Measurements from ENCODE around the gene SLC1A1.

SLC1A1 gene

DNA sequence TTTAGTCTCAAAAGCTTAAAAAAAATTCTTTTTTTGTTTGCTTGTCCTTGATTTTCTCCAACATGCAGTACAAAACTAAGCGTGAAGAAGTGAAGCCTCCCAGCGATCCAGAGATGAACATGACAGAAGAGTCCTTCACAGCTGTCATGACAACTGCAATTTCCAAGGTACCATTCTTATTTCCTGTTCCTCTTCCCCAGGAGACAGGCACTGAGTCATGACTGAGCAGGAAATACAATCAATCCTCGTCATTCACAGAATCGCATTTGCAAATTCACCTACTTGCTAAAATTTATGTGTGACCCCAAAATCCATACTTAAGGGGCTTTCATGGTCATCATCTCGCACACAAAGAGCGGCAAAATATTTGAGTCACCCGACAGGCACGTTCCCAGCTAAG lies 77.3 kb downstream of the SLC1A1 start:
- no peak for DNase-seq
- no peak for TF ChIP-seq GATA1 (IDR thresholded peaks at IDR 0.05; ENCODE audit: low read depth, low read length)
- TF ChIP-seq POLR2A (IDR thresholded peaks at IDR 0.05; ENCODE audit: low read length) = no peak

DNA sequence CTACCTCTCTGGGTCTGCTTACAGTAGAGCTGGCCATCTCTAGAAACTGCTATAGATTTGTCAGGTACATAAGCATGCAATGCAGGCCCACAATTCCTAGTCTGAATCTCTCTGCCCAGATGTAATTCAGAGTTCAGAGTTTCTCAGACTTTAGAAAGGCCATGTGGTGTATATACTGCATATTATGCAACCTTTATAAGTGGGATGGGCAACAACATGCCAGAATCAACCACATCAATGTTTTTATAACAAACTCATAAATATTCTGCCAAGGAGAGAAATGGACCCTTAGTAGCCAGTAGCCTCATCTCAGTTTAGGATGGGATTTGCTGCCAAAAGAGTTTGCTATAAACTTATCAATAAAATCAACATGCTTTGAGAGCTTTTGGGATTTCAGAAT lies 78.8 kb downstream of the SLC1A1 start:
- TF ChIP-seq GATA1 (IDR thresholded peaks at IDR 0.05; ENCODE audit: low read depth, low read length) = no peak
- no peak for TF ChIP-seq POLR2A (IDR thresholded peaks at IDR 0.05; ENCODE audit: low read length)
- no peak for DNase-seq

DNA sequence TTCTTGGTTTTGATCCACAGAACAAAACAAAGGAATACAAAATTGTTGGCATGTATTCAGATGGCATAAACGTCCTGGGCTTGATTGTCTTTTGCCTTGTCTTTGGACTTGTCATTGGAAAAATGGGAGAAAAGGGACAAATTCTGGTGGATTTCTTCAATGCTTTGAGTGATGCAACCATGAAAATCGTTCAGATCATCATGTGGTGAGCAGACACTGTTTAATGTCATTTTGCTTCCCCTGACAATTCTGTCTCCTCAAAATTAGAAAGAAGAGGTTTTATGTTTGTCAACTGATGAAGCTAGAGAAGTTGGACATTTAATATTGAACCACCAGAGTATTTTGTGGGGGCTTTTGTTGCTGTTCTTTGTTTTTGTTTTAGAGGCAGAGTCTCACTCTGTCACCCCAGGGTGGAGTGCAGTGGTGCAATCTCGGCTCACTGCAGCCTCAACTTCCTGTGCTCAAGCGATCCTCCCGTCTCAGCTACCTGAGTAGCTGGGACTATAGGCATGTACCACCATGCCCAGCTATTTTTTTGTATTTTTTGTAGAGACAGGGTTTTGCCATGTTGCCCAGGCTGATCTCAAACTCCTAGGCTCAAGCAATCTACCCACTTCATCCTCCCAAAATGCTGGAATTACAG lies 82.0 kb downstream of the SLC1A1 start:
- no peak for DNase-seq
- TF ChIP-seq GATA1 (IDR thresholded peaks at IDR 0.05; ENCODE audit: low read depth, low read length) (no peak), POLR2A (IDR thresholded peaks at IDR 0.05; ENCODE audit: low read length) (no peak)

GRCh38 chr9:4573176-4573575 lies 82.9 kb downstream of the SLC1A1 start:
- no peak for DNase-seq
- no peak for TF ChIP-seq POLR2A (IDR thresholded peaks at IDR 0.05; ENCODE audit: low read length)
- no peak for TF ChIP-seq GATA1 (IDR thresholded peaks at IDR 0.05; ENCODE audit: low read depth, low read length)

DNA sequence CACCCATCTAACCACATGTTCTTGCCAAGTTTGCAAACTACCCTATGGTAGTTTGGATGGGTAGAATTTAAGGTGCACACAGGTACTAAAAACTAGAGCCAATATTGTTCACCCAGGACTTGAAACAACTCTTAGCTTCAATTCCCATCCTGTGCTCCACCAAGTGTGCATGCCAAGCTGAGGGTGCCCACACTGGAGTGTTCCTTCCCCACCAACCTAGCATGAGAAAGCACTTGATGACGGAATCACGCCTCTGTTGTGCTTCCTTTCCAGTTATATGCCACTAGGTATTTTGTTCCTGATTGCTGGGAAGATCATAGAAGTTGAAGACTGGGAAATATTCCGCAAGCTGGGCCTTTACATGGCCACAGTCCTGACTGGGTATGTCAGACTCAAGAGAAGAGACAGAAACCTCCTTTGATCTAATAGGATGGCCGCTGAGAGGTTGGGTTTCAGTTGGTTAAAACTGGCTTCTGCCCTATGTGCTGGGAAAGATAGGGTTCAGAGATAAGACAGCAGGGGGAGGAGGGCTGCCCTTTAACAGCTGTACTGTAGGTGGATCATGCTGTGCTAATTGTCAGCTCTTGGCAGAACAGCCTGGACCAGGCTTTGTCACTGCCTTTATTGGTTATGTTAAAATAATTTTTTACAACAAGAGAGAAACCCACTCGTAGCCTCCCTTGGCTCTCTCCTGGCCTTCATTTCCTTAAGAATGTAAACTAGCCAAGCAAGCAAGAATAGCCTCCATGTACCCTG lies 83.5 kb downstream of the SLC1A1 start:
- no peak for DNase-seq
- TF ChIP-seq POLR2A (IDR thresholded peaks at IDR 0.05; ENCODE audit: low read length) (no peak), GATA1 (IDR thresholded peaks at IDR 0.05; ENCODE audit: low read depth, low read length) (no peak)

DNA sequence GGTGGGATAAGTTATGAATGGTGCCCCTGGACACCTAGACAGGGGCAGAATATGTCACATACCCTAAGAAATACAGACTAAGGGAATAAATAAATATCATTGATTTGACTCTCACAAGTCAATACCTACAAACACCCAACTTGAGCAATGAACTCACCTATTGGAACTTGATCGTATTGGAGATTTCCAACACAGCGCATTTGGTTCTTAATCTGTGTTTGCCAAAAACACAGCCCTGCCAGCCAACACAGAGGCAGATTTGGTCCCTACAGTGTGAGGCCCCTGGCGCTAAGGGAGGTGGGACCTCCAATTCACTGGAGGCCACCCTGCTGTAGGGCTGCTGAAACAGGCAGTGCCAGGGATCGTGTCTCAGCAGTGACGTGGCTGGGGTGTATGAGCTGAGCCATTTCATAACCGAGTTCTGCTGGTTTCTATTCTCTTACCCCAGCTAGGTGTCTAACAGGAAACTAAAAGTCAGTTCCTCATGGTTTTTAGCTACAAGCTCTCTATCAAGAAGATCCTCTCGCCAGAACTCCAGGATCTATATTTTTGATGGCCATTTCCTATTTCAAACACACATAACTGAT lies 84.5 kb downstream of the SLC1A1 start:
- TF ChIP-seq POLR2A (IDR thresholded peaks at IDR 0.05; ENCODE audit: low read length) (no peak), GATA1 (IDR thresholded peaks at IDR 0.05; ENCODE audit: low read depth, low read length) (no peak)
- DNase-seq = no peak

GRCh38 chr9:4575997-4576396 lies 85.7 kb downstream of the SLC1A1 start:
- no peak for DNase-seq
- no peak for TF ChIP-seq GATA1 (IDR thresholded peaks at IDR 0.05; ENCODE audit: low read depth, low read length)
- no peak for TF ChIP-seq POLR2A (IDR thresholded peaks at IDR 0.05; ENCODE audit: low read length)

DNA sequence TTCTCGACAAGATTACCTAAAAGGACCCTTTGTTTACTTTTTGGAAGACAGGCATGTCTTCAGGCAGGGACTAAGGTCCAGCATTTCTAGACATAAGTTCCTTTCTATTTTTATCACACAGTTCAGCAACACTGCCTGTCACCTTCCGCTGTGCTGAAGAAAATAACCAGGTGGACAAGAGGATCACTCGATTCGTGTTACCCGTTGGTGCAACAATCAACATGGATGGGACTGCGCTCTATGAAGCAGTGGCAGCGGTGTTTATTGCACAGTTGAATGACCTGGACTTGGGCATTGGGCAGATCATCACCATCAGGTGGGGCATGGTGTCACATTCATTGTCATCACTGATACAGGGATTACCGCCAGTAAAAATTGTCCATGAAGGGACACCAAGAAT lies 86.2 kb downstream of the SLC1A1 start:
- no peak for TF ChIP-seq GATA1 (IDR thresholded peaks at IDR 0.05; ENCODE audit: low read depth, low read length)
- no peak for TF ChIP-seq POLR2A (IDR thresholded peaks at IDR 0.05; ENCODE audit: low read length)
- no peak for DNase-seq

DNA sequence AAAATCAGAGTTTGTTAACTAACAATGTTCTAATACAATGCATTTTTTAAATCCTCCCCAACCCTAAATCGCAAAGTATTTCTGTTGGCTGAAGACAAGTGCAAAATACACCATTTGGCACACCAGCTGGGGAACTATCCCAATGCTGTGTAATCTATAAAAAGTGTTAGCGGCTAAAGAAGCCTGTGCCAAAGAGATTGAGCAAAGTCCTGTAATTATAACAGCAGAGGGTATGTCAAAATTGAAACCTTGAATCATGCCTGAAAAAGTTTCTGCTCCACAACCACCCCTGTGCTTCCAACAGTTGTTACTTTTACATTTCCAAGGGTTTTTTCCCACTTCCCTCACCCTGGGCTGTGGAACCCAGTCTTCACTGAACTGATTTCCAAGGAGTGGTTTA lies 88.7 kb downstream of the SLC1A1 start:
- no peak for TF ChIP-seq GATA1 (IDR thresholded peaks at IDR 0.05; ENCODE audit: low read depth, low read length)
- TF ChIP-seq POLR2A (IDR thresholded peaks at IDR 0.05; ENCODE audit: low read length) = no peak
- DNase-seq = no peak

- no peak for DNase-seq
- no peak for TF ChIP-seq GATA1 (IDR thresholded peaks at IDR 0.05; ENCODE audit: low read depth, low read length)
- TF ChIP-seq POLR2A (IDR thresholded peaks at IDR 0.05; ENCODE audit: low read length) = no peak
Measured at GRCh38 chr9:4581035-4581760, 90.9 kb downstream of the SLC1A1 start.

DNA sequence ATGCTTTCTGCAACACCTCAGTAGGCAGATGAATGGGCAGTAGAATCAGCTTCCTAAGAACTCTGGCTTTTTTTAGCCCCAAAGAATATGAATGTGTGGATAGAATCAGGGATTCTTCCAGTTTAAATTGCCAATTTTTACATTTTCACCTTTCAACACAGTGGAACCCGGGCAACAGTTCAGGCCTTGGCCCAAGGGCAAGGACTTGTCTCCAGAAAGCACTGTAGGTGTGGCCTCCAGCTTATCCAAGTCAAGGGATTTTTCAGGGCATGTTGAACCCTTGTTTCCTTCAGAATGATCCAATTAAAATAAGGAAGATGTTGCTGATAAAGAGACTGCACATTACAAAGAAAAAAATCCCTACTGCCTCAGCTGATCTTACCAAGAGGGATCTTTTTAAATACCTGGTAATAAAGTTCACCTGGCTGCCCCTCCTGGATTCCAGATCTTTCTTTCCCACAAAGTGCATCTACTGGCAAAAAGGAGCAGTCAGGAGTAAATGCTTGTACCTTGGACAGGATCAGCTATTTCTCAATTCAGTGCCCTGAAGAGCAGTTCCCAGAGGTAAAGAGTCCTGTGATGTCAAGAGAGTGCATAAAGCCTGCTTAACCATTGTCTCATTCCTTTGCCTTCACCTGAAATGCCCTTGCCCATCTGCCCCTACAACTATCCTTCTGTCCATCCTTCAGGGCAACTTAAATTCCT lies 91.7 kb downstream of the SLC1A1 start:
- DNase-seq = no peak
- no peak for TF ChIP-seq GATA1 (IDR thresholded peaks at IDR 0.05; ENCODE audit: low read depth, low read length)
- TF ChIP-seq POLR2A (IDR thresholded peaks at IDR 0.05; ENCODE audit: low read length) = no peak

- DNase-seq = no peak
- no peak for TF ChIP-seq POLR2A (IDR thresholded peaks at IDR 0.05; ENCODE audit: low read length)
- no peak for TF ChIP-seq GATA1 (IDR thresholded peaks at IDR 0.05; ENCODE audit: low read depth, low read length)
Measured at GRCh38 chr9:4583001-4583400, 92.7 kb downstream of the SLC1A1 start.

DNA sequence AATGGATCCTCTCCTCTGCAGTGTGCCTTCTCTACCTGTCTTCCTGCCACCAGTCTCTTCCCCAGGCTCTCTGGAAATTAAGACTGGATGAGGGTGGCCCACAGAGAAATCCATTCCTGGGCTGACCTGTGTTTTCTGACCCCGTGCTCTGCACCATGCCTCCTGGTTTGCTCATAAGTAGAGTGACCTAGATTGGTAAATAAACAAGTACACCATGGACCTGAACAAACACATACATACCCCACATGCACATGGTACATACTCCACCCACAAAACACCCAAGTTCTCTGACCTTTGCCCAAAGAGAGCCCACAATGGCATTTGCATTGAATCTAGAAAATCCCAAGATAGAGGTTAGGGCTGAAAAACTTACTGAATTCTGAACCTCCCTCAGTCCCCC lies 94.4 kb downstream of the SLC1A1 start:
- no peak for DNase-seq
- TF ChIP-seq GATA1 (IDR thresholded peaks at IDR 0.05; ENCODE audit: low read depth, low read length) (no peak), POLR2A (IDR thresholded peaks at IDR 0.05; ENCODE audit: low read length) (no peak)

DNA sequence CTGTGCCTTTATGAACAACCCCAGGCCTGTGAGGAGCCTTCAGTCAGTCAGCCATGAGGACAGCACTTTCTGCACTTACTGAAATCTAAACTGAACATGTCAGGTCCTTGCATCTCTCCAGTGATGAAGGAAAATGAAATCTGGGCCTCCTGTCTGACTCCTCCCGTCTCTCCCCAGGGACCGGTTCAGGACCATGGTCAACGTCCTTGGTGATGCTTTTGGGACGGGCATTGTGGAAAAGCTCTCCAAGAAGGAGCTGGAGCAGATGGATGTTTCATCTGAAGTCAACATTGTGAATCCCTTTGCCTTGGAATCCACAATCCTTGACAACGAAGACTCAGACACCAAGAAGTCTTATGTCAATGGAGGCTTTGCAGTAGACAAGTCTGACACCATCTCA lies 94.9 kb downstream of the SLC1A1 start:
- no peak for DNase-seq

More for the DNA sequence above, 94.9 kb downstream of the SLC1A1 start:
- TF ChIP-seq GATA1 (IDR thresholded peaks at IDR 0.05; ENCODE audit: low read depth, low read length) (no peak), POLR2A (IDR thresholded peaks at IDR 0.05; ENCODE audit: low read length) (no peak)

Measured in erythroblast (primary cell).